AG04450 (cell line): ENCODE data around the gene CPN2. TPM values are rescaled to one million over a fixed set of nuclear protein-coding genes. Genes with fewer than 3 reads are reported as not detected.
A peak's percentile ranks its signal among the peaks of the same experiment; 100 is the strongest.

Source experiments
- CTCF ChIA-PET: fragments of 300-600, 350-600 bp; formaldehyde crosslinking; extraction: SDS; loops from one replicate; lab custom pipeline; 2022; ENCODE audit warnings: antibody characterized with exemption, inconsistent platforms; lab: Charles Lee
- POLR2A ChIA-PET: fragments of 350-600 bp; formaldehyde crosslinking; extraction: SDS; loops from one replicate; lab custom pipeline; 2021; ENCODE audit warnings: antibody characterized with exemption, inconsistent platforms; lab: Yijun Ruan, JAX
- DNase-seq: peaks from one replicate; pipeline ENCODE4 v3.0.0-alpha.2; 2011; ENCODE audit warnings: low read depth, low spot score
- H3K27ac ChIP-seq: one replicate; pipeline ENCODE4 v1.5.1; 2012; ENCODE audit warnings: low read depth, low read length, control low read depth
- H3K27me3 ChIP-seq: one replicate; pipeline ENCODE4 v1.6.0; 2012; ENCODE audit warnings: low read length; ENCODE audit not compliant: control insufficient read depth, insufficient read depth
- H3K4me3 ChIP-seq: 2 replicates; pipeline ENCODE4 v1.5.1; 2011; ENCODE audit warnings: mild to moderate bottlenecking, low read depth, low read length, control low read depth
- H3K9me3 ChIP-seq: 2 replicates; pipeline ENCODE4 v1.5.1; 2012; ENCODE audit warnings: low read length; ENCODE audit not compliant: control insufficient read depth, insufficient read depth
- CTCF ChIP-seq: IDR thresholded peaks from 2 replicates; pipeline ENCODE4 v1.5.1; 2011; ENCODE audit warnings: low read depth, low read length, control low read depth, inconsistent platforms
- polyA plus RNA-seq: library from polyadenylated mRNA; depleted of rRNA; stranded (reverse); fragments of >200 nt; gene quantifications from 2 replicates; pipeline ENCODE4 v1.2.3, GENCODE V29; 2011

Gene CPN2
- polyA plus RNA-seq, 1 experiment, result not detected

GRCh38 chr3:194364652-194365434 is 13.7 kb upstream of the CPN2 start:
- Histone ChIP-seq H3K27ac (peak overlapping the region; percentile 90), H3K9me3 (no peaks in the 10 kb centered on the region), H3K27me3 (peaks cover 5% of the 10 kb centered on the region), H3K4me3 (0 out of 2 replicates have a peak overlapping the region, but pooled peaks have one; percentile 10)
- no peak for TF ChIP-seq CTCF
- DNase-seq, result peak; percentile 66
- ChIA-PET CTCF (interaction anchor here (13.4 kb wide), 1 partner anchor 20 kb away, joined by 151 read pairs; no protein-coding TSS in a partner anchor), POLR2A (no interaction called here)

- no peak for TF ChIP-seq CTCF
- H3K27me3 ChIP-seq, result peaks cover 7% of the 10 kb centered on the region
- no peak for DNase-seq
- H3K27ac ChIP-seq, result peak overlapping the region; percentile 90
- no peaks in the 10 kb centered on the region; the same call in 1 of the 2 replicates for H3K9me3 ChIP-seq
- no peak overlapping the region for H3K4me3 ChIP-seq
- ChIA-PET CTCF (interaction anchor here (0.9 to 13.4 kb wide), 2 partner anchors 19 to 22 kb away, joined by 3 to 151 read pairs; no protein-coding TSS in a partner anchor), POLR2A (no interaction called here)
These were observed 13.2 kb upstream of the CPN2 start for GRCh38 chr3:194364314-194364651.

GRCh38 chr3:194360568-194360967 is 9.4 kb upstream of the CPN2 start:
- no peak for TF ChIP-seq CTCF
- ChIA-PET POLR2A (no interaction called here), CTCF (interaction anchor here (13.4 kb wide), 1 partner anchor 15 kb away, joined by 151 read pairs; no protein-coding TSS in a partner anchor)
- Histone ChIP-seq H3K4me3 (no peak overlapping the region), H3K27ac (no peak overlapping the region), H3K9me3 (no peaks in the 10 kb centered on the region; the same call in 1 of the 2 replicates), H3K27me3 (peaks cover 12% of the 10 kb centered on the region)
- no peak for DNase-seq

- Histone ChIP-seq H3K27me3 (peaks cover 12% of the 10 kb centered on the region), H3K9me3 (no peaks in the 10 kb centered on the region; the same call in 1 of the 2 replicates), H3K27ac (no peak overlapping the region), H3K4me3 (no peak overlapping the region)
- TF ChIP-seq CTCF, result no peak
- ChIA-PET CTCF (interaction anchor here (13.4 kb wide), 1 partner anchor 13 kb away, joined by 151 read pairs; no protein-coding TSS in a partner anchor), POLR2A (no interaction called here)
- DNase-seq, result no peak
These were observed 6.6 kb upstream of the CPN2 start for GRCh38 chr3:194357681-194358080.

- no peaks in the 10 kb centered on the region; the same call in 1 of the 2 replicates for H3K9me3 ChIP-seq
- H3K27me3 ChIP-seq, result peaks cover 9% of the 10 kb centered on the region
- no peak overlapping the region for H3K4me3 ChIP-seq
- TF ChIP-seq CTCF, result no peak
- CTCF ChIA-PET, result interaction anchor here (13.4 kb wide), 1 partner anchor 10 kb away, joined by 151 read pairs; no protein-coding TSS in a partner anchor
- no peak for DNase-seq
- POLR2A ChIA-PET, result no interaction called here
- no peak overlapping the region for H3K27ac ChIP-seq
These were observed 4.3 kb upstream of the CPN2 start for GRCh38 chr3:194355379-194355778.
